Activated CD8-positive, alpha-beta memory T cell treated with anti-CD3 and anti-CD28 coated beads for 24 hours (primary cell): ENCODE results near the gene ATP6V0B.

Source experiments
- DNase-seq: peaks from one replicate; pipeline ENCODE4 v3.0.0-alpha.2; 2020

ATP6V0B gene

DNA sequence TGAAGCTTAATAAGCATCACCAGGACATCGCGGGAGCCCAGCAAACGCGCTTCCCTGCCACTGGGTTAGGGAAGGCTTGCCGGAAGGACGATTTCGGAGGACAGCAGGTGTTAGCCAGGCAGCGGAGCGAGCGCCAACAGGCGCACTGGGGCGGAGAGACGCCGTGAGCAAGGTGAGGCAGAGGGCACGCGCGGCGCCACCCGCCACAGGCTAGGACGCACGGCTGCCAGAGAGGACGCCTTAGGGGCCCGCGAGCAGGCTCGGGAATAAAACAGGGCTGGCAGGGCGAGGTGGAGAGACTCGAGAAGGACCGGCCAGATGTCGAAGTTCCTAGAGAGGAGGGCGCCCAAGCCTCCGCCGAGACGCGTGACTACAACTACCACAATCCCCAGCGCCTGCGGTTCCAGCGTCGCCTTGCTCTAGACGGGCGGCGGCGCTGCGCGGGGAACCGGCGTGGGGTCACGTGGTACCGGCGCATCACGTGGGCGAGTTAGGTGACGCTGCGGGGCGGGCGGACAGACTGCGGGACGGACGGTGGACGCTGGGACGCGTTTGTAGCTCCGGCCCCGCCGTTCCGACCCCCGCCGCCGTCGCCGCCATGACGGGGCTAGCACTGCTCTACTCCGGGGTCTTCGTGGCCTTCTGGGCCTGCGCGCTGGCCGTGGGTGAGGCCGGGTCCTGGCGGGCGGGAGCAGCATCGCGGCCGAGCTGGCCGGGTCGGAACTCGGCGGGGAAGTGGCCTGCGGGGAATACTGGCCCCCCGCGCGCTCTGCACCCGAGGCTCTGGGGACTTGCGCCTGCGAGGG is at the start of gene ATP6V0B:
ATP6V0B (plus strand) TSS at position 518 of the 806 bp plus-strand sequence; CDS start at position 599, 81 bp downstream.
- DNase-seq = peak; percentile 98

DNA sequence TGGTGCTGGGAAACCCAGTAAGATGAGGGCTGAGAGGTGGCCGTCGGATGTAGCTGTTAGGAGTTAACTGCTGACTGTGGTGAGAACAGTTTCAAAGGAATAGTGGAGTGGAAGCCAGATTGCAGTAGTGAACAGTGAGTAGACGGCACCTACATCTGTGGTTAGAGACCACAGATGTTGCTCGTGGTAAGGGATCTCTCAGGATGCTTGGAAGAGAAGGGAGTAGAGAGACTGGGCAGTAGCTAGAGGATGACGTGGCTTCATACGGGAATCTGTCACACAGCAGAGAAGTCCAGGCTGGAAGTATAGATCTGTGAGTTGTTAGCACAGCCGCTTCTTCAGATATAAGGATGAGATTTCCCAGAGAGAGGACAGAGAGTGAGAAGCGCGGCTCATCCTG is 48.9 kb upstream of the ATP6V0B start:
- DNase-seq = no peak

DNA sequence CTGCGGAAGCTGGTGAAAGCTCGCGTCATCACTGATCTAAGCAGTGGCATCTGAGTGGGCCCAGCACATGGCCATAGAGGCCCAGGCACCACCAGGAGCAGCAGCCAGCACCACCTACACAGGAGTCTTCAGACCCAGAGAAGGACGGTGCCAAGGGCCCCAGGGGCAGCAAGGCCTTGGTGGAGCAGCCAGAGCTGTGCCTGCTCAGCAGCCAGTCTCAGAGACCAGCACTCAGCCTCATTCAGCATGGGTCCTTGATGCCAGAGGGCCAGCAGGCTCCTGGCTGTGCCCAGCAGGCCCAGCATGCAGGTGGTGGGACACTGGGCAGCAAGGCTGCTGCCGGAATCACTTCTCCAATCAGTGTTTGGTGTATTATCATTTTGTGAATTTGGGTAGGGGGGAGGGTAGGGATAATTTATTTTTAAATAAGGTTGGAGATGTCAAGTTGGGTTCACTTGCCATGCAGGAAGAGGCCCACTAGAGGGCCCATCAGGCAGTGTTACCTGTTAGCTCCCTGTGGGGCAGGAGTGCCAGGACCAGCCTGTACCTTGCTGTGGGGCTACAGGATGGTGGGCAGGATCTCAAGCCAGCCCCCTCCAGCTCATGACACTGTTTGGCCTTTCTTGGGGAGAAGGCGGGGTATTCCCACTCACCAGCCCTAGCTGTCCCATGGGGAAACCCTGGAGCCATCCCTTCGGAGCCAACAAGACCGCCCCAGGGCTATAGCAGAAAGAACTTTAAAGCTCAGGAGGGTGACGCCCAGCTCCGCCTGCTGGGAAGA is 44.4 kb upstream of the ATP6V0B start:
- DNase-seq = no peak

DNA sequence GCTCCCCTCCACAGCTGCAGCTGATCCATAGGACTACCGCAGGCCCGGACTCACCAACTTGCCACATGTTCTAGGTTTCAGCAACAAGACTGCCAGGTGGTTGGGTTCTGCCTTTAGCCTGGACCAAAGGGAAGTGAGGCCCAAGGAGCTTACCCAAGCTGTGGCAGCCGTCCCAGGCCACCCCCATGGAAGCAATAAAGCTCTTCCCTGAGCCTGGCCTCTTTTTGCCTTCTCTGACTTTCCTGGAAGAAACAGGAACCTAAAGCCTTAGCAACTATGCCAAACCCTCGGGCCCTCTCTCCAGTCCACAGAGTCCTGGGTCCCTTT is 43.8 kb upstream of the ATP6V0B start:
- no peak for DNase-seq

DNA sequence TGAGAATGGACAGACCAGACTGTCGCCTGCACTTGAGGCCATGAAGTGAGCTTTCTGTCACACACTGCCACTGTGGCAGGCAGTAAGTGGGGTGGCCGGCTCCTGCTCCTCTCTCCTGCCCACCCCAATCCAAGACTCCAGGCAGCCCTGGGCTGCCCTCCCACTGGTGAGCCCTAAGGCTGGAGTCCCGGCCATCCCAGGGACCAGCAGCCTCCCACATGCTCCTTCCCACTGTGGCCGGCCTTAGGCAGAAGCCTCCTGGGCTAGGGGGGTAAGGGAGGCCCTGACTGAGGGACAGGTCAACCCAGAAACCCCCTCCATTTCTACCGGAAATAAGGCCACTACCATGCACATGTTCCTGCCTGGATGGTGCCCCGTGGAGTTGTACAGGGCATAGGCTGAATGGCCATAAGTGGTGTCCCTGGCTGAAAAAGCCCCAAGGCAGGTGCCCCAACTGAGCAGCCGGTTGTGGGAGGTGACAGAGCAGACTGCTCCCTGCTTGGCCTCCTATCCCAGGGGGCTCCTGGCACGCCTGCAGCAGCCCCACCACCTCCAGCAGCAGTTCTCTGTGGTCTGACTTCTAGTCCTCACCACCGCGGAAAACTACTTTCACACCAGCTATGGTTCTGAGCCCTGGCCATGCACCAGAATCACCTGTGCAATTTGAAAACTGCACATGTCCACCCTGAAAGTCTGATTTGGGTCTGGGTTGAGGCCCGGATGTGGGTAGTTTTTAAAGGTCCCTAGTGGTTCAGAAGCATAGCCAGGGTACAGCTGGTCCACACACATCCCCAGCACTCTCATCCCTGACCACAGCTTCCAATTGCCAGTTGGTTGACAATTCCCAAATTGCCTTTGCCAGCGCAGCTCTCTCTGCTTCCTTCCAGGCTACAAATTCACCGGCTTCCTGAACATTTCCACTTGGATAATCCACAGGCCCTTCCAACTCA is 42.8 kb upstream of the ATP6V0B start:
- no peak for DNase-seq

DNA sequence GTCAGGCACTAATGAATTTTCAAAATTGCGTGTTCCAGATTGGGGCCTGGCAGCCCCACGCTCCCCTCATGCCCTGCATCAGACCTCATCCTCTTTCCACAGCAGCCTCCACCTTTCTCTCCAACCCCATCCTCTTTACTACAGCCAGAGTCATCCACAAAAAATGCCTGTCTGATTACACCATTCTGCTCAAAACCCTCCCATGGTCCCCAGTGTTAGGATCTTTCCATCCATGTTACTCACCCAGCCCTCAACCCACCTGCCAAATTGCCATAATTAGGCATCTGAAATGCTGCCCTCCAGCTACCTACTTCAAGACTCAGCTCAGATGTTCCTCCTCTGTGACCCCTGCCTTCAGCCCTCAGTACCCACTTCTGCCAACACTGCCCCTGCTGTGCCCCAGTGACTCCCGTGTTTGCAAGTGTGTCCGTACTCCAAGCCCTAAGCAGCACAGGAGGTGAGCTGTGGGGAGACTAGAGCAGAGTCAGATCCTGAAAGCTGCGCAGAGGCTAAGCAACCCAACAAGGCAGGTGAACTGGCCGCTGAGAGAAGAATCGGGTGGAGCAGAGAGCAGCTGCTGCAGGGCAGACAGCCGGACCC is 41.9 kb upstream of the ATP6V0B start:
- no peak for DNase-seq

DNA sequence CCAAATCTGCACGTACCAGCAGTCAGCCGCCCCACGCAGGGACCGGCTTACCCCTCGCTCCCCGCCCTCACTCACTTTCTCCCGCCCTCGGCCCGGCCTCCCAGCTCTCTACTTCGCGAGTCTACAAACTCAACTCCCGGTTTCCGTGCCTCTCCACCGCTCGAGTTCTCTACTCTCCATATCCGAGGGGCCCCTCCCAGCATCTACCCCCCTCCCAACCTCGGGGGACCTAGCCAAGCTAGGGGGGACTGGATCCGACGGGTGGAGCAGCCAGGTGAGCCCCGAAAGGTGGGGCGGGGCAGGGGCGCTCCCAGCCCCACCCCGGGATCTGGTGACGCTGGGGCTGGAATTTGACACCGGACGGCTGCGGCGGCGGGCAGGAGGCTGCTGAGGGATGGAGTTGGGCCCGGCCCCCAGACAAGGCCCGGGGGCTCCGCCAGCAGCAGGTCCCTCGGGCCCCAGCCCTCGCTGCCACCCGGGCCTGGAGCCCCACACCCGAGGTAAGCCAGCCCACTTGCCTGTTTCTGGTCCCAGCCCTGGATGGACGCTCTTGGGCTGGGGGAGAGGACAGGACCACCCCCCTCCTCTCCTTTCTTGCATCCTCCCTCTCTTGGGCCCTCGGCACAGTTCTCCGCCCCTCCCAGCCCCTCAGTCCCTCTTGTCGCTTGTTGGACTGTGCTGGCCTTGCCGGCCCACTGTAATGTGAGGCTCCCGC is 41.2 kb upstream of the ATP6V0B start, which contains the start of gene ARTN:
ARTN (plus strand) TSS at position 416 of the 715 bp plus-strand sequence. CDS start 1,856 bp downstream, outside the sequence.
- no peak for DNase-seq

DNA sequence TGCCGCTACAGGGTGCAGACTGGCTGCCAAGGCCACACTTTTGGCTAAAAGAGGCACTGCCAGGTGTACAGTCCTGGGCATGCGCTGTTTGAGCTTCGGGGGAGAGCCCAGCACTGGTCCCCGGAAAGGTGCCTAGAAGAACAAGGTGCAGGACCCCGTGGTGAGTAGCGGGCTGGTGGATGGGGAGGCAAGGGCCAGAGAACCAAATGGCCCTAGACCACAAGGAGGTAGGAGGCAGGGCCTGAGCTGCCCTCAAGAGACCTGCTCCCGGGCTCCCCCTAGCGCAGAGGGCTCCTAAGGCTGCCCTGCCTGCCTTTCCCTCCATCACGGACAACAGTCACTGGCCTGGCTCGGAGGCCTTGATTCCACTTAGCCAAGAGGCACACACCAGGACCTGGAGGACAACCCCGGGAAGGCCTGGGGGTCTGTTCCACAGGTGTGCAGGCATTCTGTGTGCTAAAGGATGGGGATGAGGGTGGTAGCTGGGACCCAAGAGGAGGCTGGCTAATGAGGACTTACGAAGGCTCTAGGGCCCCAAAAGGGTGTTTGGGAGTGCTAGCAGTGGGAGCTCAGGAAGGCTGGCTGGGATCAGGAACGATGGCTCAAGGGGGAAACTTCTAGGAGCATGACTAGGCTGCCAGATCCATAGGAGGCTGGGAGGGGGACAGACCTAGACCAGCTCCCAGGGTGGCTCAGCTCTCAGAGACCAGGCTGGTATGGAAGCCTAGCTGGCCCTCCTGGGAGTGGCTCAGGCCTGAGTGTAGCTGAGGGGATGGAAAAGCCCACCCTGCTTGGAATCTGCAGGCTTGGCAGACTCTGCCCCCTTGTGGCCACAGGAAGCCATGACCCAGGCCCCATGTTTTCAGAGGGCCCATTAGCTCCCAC is 40.4 kb upstream of the ATP6V0B start:
- DNase-seq = peak; percentile 83

DNA sequence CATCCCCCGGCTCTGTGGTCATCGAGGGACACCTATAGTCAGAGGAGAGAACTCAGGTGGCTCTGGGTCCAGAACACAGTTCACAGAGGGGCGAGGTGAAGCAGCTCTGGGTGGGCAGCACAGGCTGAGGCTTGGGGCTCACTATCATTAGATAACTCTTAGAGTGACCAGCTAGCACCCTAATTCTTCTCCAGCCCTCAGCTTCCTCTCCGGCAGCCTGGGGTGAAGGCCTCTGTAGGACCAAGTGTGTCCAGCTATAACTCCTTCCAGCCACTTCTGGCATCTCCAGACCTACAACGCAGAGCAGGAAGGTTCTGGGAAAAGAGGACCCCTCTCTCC is 39.8 kb upstream of the ATP6V0B start:
- no peak for DNase-seq

DNA sequence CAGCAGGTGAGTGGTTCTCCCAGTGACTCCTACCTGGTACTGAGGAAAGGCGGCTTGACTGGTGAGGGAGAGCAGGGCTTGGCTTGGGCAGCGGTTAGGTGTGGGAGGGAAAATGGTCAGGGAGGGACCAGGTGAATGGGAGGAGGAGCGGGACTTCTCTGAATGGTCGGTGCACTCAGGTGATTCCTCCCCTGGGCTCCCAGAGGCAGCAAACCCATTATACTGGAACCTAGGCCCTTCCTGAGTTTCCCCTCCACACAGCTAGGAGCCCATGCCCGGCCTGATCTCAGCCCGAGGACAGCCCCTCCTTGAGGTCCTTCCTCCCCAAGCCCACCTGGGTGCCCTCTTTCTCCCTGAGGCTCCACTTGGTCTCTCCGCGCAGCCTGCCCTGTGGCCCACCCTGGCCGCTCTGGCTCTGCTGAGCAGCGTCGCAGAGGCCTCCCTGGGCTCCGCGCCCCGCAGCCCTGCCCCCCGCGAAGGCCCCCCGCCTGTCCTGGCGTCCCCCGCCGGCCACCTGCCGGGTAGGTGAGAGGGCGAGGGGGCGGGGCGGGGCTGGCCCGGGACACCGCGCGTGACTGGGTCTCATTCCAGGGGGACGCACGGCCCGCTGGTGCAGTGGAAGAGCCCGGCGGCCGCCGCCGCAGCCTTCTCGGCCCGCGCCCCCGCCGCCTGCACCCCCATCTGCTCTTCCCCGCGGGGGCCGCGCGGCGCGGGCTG is 38.9 kb upstream of the ATP6V0B start:
- no peak for DNase-seq

DNA sequence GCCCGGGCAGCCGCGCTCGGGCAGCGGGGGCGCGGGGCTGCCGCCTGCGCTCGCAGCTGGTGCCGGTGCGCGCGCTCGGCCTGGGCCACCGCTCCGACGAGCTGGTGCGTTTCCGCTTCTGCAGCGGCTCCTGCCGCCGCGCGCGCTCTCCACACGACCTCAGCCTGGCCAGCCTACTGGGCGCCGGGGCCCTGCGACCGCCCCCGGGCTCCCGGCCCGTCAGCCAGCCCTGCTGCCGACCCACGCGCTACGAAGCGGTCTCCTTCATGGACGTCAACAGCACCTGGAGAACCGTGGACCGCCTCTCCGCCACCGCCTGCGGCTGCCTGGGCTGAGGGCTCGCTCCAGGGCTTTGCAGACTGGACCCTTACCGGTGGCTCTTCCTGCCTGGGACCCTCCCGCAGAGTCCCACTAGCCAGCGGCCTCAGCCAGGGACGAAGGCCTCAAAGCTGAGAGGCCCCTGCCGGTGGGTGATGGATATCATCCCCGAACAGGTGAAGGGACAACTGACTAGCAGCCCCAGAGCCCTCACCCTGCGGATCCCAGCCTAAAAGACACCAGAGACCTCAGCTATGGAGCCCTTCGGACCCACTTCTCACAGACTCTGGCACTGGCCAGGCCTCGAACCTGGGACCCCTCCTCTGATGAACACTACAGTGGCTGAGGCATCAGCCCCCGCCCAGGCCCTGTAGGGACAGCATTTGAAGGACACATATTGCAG is 38.2 kb upstream of the ATP6V0B start:
- no peak for DNase-seq

DNA sequence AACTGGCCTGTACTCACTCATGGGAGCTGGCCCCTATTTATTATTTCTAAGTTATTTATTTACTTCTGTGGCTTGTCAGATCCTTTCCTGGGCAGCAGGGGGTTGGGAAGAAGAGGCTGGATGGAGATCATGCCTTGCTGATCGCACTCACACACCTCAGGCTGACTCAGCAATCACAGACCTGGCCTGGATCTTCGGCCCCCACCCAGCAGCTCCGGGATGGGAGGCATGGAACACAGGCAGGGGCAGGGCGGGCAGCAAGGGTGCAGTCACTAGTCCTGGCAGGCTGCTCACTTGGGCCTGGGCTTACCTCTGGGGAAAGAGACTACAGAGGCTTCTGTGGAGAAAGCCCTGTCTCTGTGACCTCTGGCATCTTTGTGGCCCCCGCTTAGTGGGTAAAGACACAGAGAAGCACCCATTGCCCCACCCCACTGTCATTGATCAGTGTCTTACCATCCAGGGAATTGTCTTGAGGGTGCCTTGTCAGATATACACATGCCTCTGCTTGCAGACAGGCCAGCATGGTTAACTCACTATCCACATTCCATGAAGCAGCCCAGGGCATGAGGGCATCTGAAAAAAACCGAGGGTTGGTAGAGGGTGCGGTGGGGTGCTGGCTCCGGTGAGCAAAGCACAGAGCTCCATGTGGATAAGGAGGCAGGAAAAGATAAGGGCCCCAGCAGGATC is 37.4 kb upstream of the ATP6V0B start:
- DNase-seq = no peak

DNA sequence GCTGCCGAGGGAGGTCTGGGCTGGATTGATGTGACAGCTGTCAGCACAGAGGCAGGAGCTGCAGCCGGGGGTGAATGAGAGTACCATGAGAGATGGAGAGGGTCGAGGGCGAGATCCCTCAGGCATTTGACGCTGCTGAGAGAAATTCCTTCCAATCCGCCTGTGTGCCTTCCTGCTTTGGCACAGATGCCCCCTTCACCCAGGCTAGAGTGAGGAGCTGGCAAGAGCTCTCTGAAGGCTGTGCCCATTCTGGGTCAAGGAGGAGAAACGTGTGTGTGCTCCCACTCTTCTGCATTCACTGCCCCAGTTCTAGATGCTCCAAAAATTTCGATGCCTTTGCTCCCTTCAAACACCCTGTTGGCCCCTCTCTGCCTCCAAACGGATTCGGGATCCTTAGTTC is 36.4 kb upstream of the ATP6V0B start:
- no peak for DNase-seq

DNA sequence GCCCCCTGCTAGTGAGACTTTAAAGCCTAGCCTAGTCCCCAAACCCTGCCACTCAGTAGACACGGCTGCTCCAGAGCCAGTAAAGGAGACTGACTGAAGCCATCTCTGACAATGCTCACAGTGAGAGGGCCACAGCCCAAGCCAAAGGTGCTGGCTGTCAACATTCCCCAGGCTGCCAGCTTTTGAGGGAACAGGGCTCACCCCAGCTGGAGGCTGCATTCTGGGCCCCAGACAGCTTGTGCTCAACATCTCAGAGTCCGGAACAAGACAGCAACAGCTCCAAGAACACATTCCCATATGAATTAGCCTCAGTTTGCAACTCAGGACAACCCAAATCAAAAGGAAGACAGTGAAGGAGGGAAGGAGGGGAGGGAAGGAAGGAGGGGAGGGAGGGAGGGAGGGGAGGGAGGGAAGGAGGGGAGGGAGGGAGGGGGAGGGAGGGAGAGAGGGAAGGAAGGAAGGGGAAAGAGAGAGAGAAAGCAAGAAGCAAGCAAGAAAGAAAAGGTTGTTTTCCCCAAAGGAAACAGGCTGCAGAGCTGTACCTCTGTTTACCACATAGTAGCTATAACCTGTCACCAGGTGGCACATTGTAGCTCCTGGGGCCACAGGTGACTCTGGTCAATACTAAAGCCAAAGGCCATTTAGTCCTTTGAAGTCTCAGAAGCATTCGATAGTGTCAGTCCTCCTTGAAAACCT is 35.7 kb upstream of the ATP6V0B start:
- no peak for DNase-seq

DNA sequence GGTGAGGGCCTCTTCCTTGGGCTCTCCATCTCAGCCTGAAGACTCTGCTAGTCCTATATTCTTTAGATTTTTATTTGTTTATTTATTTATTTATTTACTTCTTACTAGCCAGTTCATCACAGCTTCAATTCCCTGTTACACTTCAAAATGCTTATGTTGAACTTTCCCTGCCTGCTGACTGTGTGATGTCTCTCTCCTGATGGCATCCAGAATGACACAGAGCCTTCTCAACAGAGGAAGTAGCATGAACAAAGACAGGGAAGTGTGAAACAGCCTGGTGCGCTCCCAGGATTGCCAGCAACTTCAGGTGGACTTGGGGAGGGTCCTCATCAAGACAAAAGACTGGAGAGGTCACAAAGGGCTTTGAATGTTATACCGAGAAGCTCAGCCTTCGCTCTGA is 32.3 kb upstream of the ATP6V0B start:
- DNase-seq = no peak

DNA sequence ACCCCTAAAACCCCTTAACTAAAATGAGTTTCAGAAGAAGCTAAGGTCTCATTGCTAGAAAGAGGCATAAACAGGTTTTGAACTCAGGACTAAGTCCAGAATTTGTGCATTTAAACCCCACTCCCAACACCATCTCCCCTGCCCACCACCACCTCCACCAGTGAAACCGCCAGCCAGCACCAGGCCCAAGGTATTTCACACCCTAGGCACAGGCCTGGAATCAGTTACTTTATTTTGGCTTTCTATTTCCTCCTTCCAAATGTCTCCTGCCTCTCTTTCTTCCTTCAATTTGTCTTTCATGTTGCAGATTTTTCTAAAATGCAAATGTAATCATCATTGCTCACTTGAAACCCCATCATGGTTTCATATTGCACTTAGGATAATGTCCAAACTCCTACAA is 29.9 kb upstream of the ATP6V0B start:
- no peak for DNase-seq

DNA sequence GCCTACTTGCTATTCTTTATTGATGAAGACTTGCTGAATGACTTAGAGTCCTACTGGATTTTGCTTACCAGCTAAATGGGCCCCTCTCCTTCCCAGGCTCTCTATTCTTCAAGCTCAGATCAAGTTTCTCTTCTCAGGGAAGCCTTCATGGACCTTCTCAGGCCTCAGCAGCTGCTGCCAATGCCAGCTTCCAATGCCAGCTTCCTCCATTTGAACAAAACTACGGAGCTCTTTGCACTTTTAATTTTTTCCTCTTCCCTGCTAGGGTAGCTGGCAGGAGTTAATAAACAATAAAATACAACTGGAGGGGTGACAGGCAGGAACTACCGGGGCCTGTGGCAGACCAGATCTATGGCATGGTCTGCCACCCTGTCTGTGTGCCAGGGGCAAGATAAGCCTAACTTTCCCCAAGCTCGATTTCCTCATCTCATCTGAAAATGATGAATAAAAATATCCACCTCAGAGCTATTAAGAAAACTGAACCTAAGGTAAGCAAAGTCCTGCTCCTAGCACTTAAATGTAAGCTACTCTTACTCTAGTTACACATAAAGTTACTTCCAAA is 29.0 kb upstream of the ATP6V0B start:
- no peak for DNase-seq
